HG03139 (cell line): ENCODE results near the gene NPIPA2.
"Not testable (repeated sequence)": the region's sequence is repeated elsewhere in the genome, so short reads cannot be mapped to it uniquely, and the experiment has no call there.

Experiments
- ATAC-seq: cut with Tn5 transposase; IDR thresholded peaks from one replicate; pipeline ENCODE4 v1.9.1; 2021; ENCODE audit not compliant: unreplicated experiment

The NPIPA2 gene

DNA sequence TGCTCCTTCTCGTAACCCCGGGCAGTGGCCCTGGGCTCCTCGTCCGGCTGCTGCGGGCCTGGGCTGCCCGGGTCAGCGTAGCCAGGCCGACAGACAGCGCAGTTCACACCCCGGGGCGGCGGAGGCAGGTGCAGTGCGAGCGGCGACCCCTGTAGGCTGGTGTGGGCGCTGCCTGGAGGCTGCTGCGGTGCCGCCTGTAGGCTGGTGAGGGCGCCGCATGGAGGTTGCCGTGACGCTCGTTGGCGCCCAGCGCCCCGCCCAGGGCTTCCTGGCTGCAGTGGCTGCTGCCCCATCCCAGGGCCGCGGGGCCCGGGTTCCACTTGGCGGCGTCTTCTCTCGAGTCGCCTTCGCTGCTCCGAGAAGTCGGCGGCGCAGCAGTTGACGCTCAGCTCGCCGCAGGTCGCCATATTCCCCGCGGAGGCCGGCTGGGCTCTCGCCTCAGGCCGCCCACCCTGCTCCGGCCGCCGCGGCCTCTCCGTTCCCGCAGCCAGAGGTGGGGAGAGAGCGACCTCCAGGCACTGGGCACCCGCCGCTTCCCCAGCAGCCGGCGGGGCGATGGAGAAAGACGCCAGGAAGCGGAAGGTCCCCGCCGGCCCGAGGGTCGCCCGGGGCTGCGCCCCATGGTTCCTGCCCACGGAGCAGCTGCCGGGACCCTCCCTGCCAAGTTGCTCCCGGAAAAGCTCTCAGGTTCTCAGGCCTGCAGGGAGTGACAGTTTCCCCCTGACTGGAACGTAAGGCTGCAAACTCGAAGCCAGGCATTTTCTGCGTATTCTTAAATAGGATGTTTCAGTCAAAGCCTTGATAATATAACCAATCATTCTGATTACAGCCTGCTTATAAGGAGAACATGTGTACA is at the start of gene NPIPA2:
NPIPA2 (plus strand) TSS at position 261 of the 856 bp plus-strand sequence. CDS start 5,533 bp downstream, outside the sequence.
- peak; percentile 99 for ATAC-seq

DNA sequence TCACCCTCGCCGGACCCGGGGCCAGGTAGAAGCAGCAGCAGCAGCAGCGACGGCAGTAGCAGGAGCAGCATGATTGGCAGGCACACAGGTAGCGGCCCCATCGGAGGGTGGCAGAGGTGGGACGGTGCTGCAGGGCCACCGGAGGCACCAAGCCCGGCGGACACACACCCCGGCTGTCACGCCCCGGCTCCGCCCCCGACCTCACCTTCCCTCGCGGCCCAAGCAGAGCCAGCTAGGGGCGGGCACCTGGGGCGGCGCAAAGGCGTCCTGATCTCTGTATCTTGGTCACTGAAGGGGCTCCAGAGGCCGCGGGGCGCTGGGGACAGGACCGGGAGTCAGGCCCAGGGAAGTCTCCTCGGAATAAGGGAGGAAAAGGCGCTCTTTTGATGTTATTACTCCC is 48.2 kb upstream of the NPIPA2 start, which contains the start of gene PLA2G10:
PLA2G10 (minus strand) TSS at position 180 of the 400 bp plus-strand sequence; CDS start at position 101, 79 bp downstream.
- ATAC-seq = not testable (repeated sequence)

DNA sequence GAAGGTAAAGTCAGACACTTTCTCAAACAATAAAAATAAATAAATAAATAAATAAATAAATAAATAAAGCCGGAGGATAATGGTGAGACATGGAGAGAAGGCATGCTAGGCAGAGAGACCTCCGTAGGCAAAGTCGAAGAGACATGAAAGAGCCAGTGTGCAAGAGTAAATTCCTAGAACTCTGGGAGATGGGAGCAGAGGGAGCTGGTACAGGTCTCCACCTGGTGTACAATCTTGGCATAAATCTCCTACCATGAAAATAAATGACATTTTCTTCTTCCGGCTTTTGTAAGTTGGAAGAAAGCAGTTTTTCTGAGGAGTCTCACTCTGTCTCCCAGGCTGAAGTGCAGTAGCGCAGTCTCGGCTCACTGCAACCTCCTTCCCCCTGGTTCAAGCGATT is 40.5 kb upstream of the NPIPA2 start:
- not testable (repeated sequence) for ATAC-seq

DNA sequence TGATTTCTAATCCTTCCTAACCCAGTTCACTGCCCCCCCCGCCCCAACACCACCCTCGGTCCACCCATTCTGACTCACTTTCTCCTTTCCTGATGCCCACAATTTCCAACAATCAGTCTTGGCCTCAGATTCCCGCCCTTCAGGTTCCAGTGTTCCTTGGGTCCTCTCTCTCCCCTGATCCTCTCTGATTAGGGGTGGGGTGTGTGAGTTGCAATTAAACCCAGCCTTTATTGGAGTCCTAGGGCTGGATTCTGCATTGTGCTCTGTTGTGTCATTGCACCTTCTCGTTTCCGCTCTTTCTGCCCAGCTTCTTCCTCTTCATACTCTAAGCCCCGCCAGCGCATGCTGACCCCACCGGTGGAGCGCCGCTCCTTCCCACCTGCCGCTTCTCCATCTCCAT is 39.7 kb upstream of the NPIPA2 start:
- not testable (repeated sequence) for ATAC-seq

DNA sequence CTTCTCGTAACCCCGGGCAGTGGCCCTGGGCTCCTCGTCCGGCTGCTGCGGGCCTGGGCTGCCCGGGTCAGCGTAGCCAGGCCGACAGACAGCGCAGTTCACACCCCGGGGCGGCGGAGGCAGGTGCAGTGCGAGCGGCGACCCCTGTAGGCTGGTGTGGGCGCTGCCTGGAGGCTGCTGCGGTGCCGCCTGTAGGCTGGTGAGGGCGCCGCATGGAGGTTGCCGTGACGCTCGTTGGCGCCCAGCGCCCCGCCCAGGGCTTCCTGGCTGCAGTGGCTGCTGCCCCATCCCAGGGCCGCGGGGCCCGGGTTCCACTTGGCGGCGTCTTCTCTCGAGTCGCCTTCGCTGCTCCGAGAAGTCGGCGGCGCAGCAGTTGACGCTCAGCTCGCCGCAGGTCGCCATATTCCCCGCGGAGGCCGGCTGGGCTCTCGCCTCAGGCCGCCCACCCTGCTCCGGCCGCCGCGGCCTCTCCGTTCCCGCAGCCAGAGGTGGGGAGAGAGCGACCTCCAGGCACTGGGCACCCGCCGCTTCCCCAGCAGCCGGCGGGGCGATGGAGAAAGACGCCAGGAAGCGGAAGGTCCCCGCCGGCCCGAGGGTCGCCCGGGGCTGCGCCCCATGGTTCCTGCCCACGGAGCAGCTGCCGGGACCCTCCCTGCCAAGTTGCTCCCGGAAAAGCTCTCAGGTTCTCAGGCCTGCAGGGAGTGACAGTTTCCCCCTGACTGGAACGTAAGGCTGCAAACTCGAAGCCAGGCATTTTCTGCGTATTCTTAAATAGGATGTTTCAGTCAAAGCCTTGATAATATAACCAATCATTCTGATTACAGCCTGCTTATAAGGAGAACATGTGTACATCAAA is 38.9 kb upstream of the NPIPA2 start, which contains the start of gene NPIPA3:
NPIPA3 (plus strand) TSS at position 256 of the 856 bp plus-strand sequence. CDS start 5,533 bp downstream, outside the sequence.
- ATAC-seq = peak; percentile 98

DNA sequence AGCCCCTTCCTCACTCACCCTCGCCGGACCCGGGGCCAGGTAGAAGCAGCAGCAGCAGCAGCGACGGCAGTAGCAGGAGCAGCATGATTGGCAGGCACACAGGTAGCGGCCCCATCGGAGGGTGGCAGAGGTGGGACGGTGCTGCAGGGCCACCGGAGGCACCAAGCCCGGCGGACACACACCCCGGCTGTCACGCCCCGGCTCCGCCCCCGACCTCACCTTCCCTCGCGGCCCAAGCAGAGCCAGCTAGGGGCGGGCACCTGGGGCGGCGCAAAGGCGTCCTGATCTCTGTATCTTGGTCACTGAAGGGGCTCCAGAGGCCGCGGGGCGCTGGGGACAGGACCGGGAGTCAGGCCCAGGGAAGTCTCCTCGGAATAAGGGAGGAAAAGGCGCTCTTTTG is 9.1 kb upstream of the NPIPA2 start:
- not testable (repeated sequence) for ATAC-seq

DNA sequence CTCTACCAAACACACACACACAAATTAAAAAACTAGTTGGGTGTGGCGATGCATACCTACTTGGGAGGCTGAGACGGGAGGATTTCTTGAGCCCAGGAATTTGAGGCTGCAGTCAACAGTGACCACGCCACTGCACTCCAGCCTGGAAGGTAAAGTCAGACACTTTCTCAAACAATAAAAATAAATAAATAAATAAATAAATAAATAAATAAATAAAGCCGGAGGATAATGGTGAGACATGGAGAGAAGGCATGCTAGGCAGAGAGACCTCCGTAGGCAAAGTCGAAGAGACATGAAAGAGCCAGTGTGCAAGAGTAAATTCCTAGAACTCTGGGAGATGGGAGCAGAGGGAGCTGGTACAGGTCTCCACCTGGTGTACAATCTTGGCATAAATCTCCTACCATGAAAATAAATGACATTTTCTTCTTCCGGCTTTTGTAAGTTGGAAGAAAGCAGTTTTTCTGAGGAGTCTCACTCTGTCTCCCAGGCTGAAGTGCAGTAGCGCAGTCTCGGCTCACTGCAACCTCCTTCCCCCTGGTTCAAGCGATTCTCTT is 1.4 kb upstream of the NPIPA2 start:
- ATAC-seq = not testable (repeated sequence)

DNA sequence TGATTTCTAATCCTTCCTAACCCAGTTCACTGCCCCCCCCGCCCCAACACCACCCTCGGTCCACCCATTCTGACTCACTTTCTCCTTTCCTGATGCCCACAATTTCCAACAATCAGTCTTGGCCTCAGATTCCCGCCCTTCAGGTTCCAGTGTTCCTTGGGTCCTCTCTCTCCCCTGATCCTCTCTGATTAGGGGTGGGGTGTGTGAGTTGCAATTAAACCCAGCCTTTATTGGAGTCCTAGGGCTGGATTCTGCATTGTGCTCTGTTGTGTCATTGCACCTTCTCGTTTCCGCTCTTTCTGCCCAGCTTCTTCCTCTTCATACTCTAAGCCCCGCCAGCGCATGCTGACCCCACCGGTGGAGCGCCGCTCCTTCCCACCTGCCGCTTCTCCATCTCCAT is 539 bp upstream of the NPIPA2 start:
- ATAC-seq = not testable (repeated sequence)

DNA sequence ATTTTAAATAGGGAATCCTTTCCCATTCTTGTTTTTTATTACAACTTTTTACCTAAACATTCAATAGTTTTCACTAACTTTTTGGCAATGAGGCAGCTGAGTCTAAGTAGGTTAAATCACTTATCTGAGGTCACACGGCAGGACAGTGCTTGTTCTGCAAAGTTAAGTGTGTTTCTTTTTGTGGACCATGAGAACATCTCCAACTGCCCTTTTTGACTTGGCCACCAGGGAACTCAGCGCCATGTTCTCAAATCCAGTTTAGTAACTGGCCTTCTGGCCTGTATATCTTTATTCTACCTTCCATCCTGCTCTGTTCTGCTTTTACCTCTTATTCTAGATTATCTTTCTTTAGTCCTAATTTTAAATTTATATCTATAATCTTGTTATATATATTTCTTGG is 31.3 kb downstream of the NPIPA2 start:
- not testable (repeated sequence) for ATAC-seq

DNA sequence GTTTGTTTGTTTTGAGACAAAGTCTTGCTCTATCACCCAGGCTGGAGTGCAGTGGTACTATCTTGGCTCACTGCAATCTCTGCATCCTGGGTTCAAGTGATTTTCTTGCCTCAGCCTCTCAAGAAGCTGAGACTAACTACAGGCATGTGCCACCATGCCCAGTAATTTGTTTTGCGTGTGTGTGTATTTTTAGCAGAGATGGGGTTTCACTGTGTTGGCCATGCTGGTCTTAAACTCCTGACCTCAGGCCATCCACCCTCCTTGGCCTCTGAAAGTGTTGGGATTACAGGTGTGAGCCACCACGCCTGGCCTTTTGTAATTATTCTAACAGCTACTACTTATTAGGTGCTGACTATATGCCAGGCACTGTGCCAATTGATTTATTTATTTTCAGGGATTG is 33.3 kb downstream of the NPIPA2 start:
- ATAC-seq = not testable (repeated sequence)

DNA sequence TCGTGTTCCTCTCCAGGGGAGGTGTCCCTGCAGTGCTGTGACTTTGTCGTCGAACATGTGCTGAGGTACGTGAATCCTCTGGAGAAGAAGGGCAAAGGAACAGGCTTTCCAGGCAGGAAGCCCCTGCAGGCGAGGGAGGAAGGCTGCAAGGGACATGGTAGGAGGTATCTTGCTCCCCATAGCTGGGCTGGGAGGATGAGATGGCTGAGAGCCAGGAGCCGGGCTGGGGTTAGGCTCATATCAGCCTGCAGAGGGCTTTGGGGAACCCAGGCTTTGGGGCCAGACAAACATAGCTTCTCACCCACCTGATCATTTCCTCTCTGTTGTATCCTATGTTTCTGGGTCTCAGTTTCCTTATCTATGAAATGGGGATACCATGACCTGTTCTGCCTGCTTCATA is 34.4 kb downstream of the NPIPA2 start:
- not testable (repeated sequence) for ATAC-seq

DNA sequence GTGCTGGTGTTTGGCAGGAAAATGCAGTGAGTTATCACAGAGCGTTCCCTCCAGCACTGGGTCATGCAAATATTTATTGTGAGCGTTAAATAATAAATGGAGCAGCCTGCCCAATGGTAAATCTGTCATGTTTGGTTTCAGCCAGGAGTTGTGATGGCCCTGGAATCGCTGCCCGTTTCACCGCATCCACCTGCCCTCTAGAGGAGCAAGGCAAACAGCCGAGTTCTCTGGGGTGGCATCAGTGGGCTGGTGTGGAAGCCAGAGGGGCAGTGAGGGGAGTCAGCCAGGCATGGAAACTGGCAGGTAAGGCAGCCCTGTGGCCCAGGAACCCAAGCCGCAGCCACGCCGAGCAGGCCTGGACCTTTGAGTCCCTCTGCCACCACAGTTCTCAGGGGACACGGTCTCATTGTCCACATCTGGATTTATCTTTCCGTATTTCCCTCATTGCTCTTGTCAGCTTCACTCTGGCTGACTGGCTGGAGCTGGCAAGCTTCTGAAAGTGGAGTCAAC is 37.1 kb downstream of the NPIPA2 start:
- ATAC-seq = not testable (repeated sequence)

DNA sequence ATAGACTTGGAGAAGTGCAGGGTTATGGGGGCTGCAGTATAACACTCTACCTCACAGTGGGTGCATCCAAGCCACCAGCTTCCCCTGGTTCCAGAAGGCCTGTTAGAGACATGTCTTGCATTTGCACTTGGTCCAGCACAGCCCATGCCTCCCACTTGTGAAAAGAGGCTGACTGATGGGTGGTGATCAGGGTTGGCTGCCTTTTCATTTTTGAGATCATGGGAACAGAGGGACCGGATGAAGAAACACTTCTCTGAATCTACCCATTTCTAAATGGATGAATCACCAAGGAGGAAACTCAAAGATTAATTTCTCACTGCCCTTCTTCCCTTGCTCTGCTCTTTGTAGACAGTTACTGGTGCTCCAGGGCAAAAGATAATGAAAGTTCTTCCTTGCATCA is 43.8 kb downstream of the NPIPA2 start:
- ATAC-seq = not testable (repeated sequence)

DNA sequence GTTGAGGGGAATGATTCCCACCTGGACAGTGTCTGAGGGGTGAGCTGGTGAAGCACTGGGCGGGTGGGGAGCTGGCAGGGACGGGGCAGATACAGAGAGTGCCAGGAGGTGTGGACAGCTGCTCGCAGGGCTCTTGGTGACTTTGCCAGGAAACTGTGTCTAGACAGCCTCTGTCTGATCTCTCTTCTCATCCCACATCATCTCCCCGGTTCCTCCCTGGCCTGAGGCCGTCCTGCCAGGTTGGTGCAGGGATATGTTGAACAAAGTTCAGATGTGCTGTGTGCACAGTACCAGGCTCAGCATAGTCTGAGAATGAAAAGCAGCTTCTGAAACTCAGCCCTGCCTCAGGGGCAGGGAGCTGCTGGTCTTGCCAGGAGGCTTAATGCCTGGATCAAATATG is 47.2 kb downstream of the NPIPA2 start:
- not testable (repeated sequence) for ATAC-seq

DNA sequence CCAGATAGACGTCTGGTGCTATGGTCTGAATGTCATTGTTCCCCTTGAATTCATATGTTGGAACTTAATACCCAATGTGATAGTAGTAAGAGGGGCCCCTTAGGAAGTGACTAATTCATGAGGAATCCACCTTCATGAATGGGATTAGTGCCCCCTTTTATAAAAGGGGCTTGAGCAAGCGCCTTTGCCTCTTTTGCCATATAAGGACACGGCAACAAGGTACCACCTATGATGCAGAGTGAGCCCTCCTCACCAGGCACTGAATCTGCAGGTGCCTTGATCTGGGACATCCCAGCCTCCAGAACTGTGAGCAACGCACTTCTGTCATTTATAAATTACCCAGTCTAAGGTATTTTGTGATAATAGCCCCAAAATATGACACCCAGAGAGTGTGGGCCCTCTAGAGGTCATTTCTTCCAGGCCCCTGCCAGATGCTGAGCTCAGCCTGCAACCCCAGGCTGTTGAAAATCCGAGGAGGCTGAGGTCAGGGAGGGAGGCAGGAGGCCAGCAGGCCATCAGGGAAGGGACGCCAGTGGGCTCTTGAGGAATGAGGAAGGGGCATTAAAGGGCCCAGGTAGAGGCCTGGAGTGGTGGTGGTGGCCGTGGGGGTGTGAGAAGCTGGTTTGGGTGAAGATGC is 48.1 kb downstream of the NPIPA2 start:
- not testable (repeated sequence) for ATAC-seq

DNA sequence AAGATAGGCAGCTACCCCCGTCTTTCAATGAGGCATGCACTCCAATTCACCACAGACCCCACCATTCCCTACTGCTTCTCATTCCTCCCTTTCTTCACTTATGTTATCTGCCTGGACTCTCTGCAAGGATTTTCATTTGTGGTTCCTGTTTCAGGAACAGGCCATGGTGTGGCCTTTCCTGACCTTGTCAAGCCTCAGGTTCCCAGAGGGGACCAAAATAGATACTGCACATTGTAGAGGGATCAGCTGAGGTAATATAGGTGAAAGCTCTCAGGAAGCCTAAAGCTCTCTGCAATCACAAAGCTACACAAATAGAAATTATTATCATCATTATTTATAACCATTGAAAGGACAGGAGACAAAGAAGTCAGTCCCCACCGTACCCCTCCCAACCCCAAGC is 50.6 kb downstream of the NPIPA2 start:
- ATAC-seq = not testable (repeated sequence)

DNA sequence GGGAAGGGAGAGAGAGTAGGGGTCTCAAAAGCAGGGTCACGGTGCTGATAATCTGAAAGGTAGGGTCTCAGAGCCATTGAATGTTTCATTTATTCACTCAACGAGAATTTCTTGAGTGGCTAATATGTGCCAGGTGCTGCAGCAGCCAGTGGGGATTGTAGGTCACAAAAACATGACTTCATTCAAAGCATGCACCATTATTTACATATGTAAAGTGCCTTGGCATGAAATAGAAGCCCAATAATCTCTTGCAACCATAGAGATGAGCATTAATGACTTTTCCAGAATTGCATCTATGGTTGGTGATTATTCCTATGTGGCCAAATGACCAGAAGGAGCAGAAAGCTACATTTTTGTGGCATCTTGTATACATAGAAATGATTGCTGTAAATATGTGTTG is 55.2 kb downstream of the NPIPA2 start:
- ATAC-seq = not testable (repeated sequence)

DNA sequence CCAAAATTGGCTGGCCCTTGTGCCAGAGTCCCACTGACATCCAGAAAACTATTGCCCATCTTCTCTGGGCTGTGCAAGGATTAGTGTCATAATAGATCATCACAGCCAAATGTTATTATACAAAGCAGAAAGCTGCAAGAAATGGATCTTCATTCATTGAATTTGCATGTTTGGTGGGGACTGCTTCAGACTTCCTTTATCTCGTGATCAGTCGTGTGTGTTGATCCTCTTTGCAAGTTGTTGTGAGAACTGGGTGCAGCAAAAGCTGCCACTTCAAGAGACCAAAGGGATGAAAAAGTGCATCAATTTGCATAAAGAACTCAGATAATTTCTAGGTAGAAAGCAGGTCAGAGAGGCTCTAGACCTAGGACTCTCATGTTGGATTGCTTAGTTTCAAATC is 61.2 kb downstream of the NPIPA2 start:
- ATAC-seq = not testable (repeated sequence)

DNA sequence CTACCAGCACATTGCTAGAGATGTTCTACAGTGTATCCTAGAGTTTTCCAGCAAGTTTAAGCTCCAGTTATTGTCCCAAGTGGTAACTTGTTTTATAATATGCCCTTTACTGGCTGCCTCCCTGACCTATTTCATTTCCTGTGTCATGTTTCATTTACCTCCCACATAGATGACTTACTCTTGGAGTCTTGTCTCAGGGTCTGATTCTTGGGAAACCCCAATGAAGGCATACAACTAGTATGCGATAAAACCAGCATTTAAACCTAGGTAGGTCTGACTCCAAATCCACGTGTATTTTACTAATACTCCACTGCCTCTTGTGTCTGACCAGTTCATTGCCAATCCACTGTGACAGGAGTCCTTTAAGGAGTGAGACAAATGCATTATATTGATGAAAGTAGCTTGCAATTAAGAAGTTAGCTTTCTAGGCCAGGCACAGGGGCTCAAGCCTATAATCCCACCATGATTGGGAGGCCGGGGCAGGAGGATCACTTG is 64.9 kb downstream of the NPIPA2 start:
- ATAC-seq = not testable (repeated sequence)

DNA sequence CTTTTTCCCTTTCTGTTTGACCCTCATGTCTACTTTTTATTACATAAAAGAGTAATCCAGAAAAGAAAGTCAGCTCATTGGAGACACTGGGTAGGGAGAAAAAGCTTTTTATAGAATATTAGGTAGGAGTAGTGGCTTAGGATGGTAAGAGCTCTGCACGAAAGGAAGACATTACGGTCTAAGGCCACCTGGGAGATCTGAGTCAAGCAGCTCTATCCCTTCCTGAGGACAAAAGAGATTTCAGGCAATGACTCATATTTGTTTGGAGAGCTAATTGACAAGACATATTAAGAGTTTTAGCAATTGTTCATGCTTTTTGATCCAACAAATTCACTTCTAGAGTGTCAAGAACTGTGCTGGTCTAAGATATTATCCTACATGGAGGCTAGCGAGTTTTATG is 71.6 kb downstream of the NPIPA2 start:
- not testable (repeated sequence) for ATAC-seq
